NCI-H146 treated with DMSO at 0.1 percent for 48 hours (cell line): ENCODE data around the gene WIPF3.
"Not testable (repeated sequence)": the region's sequence is repeated elsewhere in the genome, so short reads cannot be mapped to it uniquely, and the experiment has no call there.

Experiments
- DNase-seq: peaks from one replicate; lab custom pipeline; 2025; ENCODE audit not compliant: unreplicated experiment; lab: John Stamatoyannopoulos, UW

WIPF3 gene

GRCh38 chr7:29875741-29876140, 69.4 kb downstream of the WIPF3 start:
- DNase-seq: no peak

GRCh38 chr7:29877196-29877595, 70.9 kb downstream of the WIPF3 start:
- DNase-seq: peak; percentile 14

GRCh38 chr7:29878081-29878688, 71.9 kb downstream of the WIPF3 start:
- DNase-seq: no peak

- DNase-seq: no peak
Measured at GRCh38 chr7:29879609-29880008, 73.3 kb downstream of the WIPF3 start.

GRCh38 chr7:29881724-29882123, 75.4 kb downstream of the WIPF3 start:
- DNase-seq: no peak

- no peak for DNase-seq
Measured at GRCh38 chr7:29882481-29882880, 76.2 kb downstream of the WIPF3 start.

GRCh38 chr7:29883462-29884398, 77.4 kb downstream of the WIPF3 start:
- DNase-seq: no peak

- DNase-seq: no peak
Measured at GRCh38 chr7:29884399-29885272, 78.3 kb downstream of the WIPF3 start.

GRCh38 chr7:29885626-29886025, 79.3 kb downstream of the WIPF3 start:
- no peak for DNase-seq

GRCh38 chr7:29886827-29887226, 80.5 kb downstream of the WIPF3 start:
- DNase-seq: no peak

GRCh38 chr7:29888006-29888405, 81.7 kb downstream of the WIPF3 start:
- DNase-seq: no peak

- no peak for DNase-seq
Measured at GRCh38 chr7:29889288-29889687, 83.0 kb downstream of the WIPF3 start.

GRCh38 chr7:29890251-29890650, 83.9 kb downstream of the WIPF3 start:
- DNase-seq: no peak

GRCh38 chr7:29890786-29891185, 84.5 kb downstream of the WIPF3 start:
- DNase-seq: not testable (repeated sequence)

GRCh38 chr7:29891766-29892165, 85.5 kb downstream of the WIPF3 start:
- DNase-seq: no peak

GRCh38 chr7:29892231-29892630, 85.9 kb downstream of the WIPF3 start:
- DNase-seq: no peak

GRCh38 chr7:29893351-29893965, 87.2 kb downstream of the WIPF3 start:
- peak; percentile 41 for DNase-seq

GRCh38 chr7:29894256-29894655, 87.9 kb downstream of the WIPF3 start:
- DNase-seq: no peak

- DNase-seq: no peak
Measured at GRCh38 chr7:29895559-29895958, 89.3 kb downstream of the WIPF3 start.

- DNase-seq: no peak
Measured at GRCh38 chr7:29896685-29897411, 90.5 kb downstream of the WIPF3 start.
